Measurements from ENCODE around the gene STXBP4.

DNA sequence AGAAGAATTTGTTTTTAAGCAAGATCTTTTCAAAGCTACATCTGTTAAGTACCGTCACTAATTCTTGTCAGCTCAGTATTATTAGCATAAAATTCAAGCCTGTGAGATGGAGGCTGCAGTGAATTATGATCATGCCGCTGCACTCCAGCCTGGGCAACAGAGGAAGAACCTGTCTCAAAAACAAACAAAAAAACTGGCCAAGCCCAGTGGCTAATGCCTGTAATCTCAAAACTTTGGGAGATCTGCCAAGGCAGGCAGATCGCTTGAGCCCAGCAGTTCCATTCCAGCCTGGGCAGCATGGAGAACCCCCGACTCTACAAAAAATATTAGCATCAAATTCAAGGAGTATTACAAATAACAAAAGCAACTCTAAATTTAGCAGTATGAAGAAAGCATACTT lies 88.0 kb downstream of the STXBP4 start:
- TF ChIP-seq, protein P1, sequence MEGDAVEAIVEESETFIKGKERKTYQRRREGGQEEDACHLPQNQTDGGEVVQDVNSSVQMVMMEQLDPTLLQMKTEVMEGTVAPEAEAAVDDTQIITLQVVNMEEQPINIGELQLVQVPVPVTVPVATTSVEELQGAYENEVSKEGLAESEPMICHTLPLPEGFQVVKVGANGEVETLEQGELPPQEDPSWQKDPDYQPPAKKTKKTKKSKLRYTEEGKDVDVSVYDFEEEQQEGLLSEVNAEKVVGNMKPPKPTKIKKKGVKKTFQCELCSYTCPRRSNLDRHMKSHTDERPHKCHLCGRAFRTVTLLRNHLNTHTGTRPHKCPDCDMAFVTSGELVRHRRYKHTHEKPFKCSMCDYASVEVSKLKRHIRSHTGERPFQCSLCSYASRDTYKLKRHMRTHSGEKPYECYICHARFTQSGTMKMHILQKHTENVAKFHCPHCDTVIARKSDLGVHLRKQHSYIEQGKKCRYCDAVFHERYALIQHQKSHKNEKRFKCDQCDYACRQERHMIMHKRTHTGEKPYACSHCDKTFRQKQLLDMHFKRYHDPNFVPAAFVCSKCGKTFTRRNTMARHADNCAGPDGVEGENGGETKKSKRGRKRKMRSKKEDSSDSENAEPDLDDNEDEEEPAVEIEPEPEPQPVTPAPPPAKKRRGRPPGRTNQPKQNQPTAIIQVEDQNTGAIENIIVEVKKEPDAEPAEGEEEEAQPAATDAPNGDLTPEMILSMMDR (optimal IDR thresholded peaks at IDR 0.05 in 1 of 3, IDR thresholded peaks at IDR 0.05 in 1 of 3, conservative IDR thresholded peaks at IDR 0.05 in 1 of 3; ENCODE audit: extremely low read depth in 1 of 3, insufficient read depth in 2 of 3, low read length in 3 of 3) = no peak
- TF ChIP-seq EZH2 (IDR thresholded peaks at IDR 0.05; ENCODE audit: low read length) = no peak
